HCT116 (cell line): ENCODE results near the gene FLT3LG. TPM values are rescaled to one million over a fixed set of nuclear protein-coding genes. Genes with fewer than 3 reads are reported as not detected.

ENCODE experiments used
- ATAC-seq: fragments of 200-7000 bp; cut with Tn5 transposase; 2 replicates; pipeline ENCODE4 v1.9.1; 2020; ENCODE audit warnings: mild to moderate bottlenecking, moderate library complexity
- BruUV-seq: library from RNA; stranded (reverse); fragments of 400-500 nt; replicated peaks from 2 replicates; lab custom pipeline; 2021; lab: Mats Ljungman, UMichigan
- CTCF ChIA-PET: fragments of 300-600 bp; sonication (Branson Sonifier 250); formaldehyde crosslinking; loops from one replicate; lab custom pipeline; 2021; ENCODE audit warnings: antibody characterized with exemption; lab: Charles Lee
- POLR2A ChIA-PET: fragments of 300-600, 350-600 bp; sonication (Branson Sonifier 250); formaldehyde crosslinking; loops from one replicate; lab custom pipeline; 2021; ENCODE audit warnings: antibody characterized with exemption; lab: Charles Lee
- RAD21 ChIA-PET, 2 experiments: fragments of 300-600 bp; sonication (Branson Sonifier 250); formaldehyde crosslinking; loops; one replicate each; lab custom pipeline; 2023; ENCODE audit warnings: low total read pairs in 2 of 2; ENCODE audit not compliant: uncharacterized antibody in 2 of 2, unreplicated experiment in 2 of 2, low non-redundant PET in 1 of 2; lab: Charles Lee
- DNase-seq: peaks from one replicate; pipeline ENCODE4 v3.0.0-alpha.2; 2010; ENCODE audit warnings: low read depth, low spot score
- H2AFZ ChIP-seq: fragments of 200-600 bp; shearing (Covaris generic), sonication (generic); 2 replicates; pipeline ENCODE4 v1.6.1; 2017; ENCODE audit warnings: low read depth, mixed run types, mixed read lengths, antibody characterized with exemption, low read length; ENCODE audit not compliant: poor library complexity, severe bottlenecking
- H3K27ac ChIP-seq: 2 replicates; pipeline ENCODE4 v1.5.1; 2012; ENCODE audit warnings: low read depth, low read length
- H3K27me3 ChIP-seq: fragments of 200-600 bp; sonication (generic); 2 replicates; pipeline ENCODE4 v1.6.1; 2016; ENCODE audit warnings: mixed run types, low read length, mixed read lengths; ENCODE audit not compliant: insufficient read depth
- H3K36me3 ChIP-seq, 2 experiments: fragments of 200-500 bp in 1 of 2; fragments of 200-600 bp in 1 of 2; sonication (Bioruptor generic) in 1 of 2; sonication (generic) in 1 of 2; 2 replicates each; pipeline versions ENCODE4 v1.5.1 to v1.6.1; 2014 to 2016; ENCODE audit warnings: low read length in 2 of 2, inconsistent platforms in 1 of 2, mixed read lengths in 1 of 2, mixed run types in 1 of 2; ENCODE audit not compliant: insufficient read depth in 2 of 2, control insufficient read depth in 1 of 2
- H3K4me1 ChIP-seq, 2 experiments: fragments of 200-600 bp in 1 of 2; sonication (generic) in 1 of 2; 2 replicates each; pipeline versions ENCODE4 v1.5.1 to v1.6.1; 2012 to 2017; ENCODE audit warnings: low read length in 2 of 2, inconsistent platforms in 1 of 2, mild to moderate bottlenecking in 1 of 2, mixed read lengths in 1 of 2, mixed run types in 1 of 2, moderate library complexity in 1 of 2; ENCODE audit not compliant: insufficient read depth in 2 of 2, control insufficient read depth in 1 of 2
- H3K4me2 ChIP-seq: fragments of 200-600 bp; sonication (generic); 2 replicates; pipeline ENCODE4 v1.6.1; 2017; ENCODE audit warnings: mixed run types, low read length, mixed read lengths
- H3K4me3 ChIP-seq, 2 experiments: fragments of 200-600 bp in 1 of 2; sonication (generic) in 1 of 2; replicated peaks in 1 of 2; 2 replicates each; pipeline ENCODE4 v1.5.1; 2011 to 2016; ENCODE audit warnings: low read length in 2 of 2, control low read depth in 1 of 2, low read depth in 1 of 2, mild to moderate bottlenecking in 1 of 2, mixed read lengths in 1 of 2, mixed run types in 1 of 2
- H3K79me2 ChIP-seq: fragments of 200-600 bp; sonication (generic); 2 replicates; pipeline ENCODE4 v1.6.1; 2017; ENCODE audit warnings: mild to moderate bottlenecking, mixed run types, low read length, moderate library complexity, mixed read lengths; ENCODE audit not compliant: insufficient read depth
- H3K9ac ChIP-seq: fragments of 200-600 bp; sonication (generic); 2 replicates; pipeline ENCODE4 v1.6.1; 2016; ENCODE audit warnings: low read length, mixed read lengths
- H3K9me2 ChIP-seq: fragments of 200-600 bp; sonication (generic), shearing (Covaris generic); 2 replicates; pipeline ENCODE4 v1.6.1; 2017; ENCODE audit warnings: mixed run types, mild to moderate bottlenecking, moderate library complexity; ENCODE audit not compliant: insufficient read depth
- H3K9me3 ChIP-seq, 2 experiments: fragments of 200-500 bp in 1 of 2; fragments of 200-600 bp in 1 of 2; sonication (Bioruptor generic) in 1 of 2; sonication (generic) in 1 of 2; 2 replicates each; pipeline ENCODE4 v1.6.1; 2014 to 2017; ENCODE audit warnings: low read length in 2 of 2, mixed read lengths in 2 of 2, inconsistent platforms in 1 of 2, low read depth in 1 of 2, mild to moderate bottlenecking in 1 of 2, mixed run types in 1 of 2, moderate library complexity in 1 of 2; ENCODE audit not compliant: control insufficient read depth in 1 of 2, insufficient read depth in 1 of 2
- H4K20me1 ChIP-seq: fragments of 200-600 bp; sonication (generic), shearing (Covaris generic); 2 replicates; pipeline ENCODE4 v1.6.1; 2017; ENCODE audit warnings: mixed run types, mild to moderate bottlenecking, moderate library complexity; ENCODE audit not compliant: insufficient read depth
- ATF3 ChIP-seq: IDR thresholded peaks from 2 replicates; pipeline ENCODE4 v1.6.1; 2012
- CBX3 ChIP-seq: IDR thresholded peaks from 2 replicates; pipeline ENCODE4 v1.6.1; 2012; ENCODE audit warnings: low read depth
- CEBPB ChIP-seq: IDR thresholded peaks from 2 replicates; pipeline ENCODE4 v1.6.1; 2012; ENCODE audit warnings: low read depth
- CTCF ChIP-seq, 3 experiments: fragments of 200-600 bp in 1 of 3; sonication (generic) in 1 of 3; IDR thresholded peaks in 2 of 3; conservative IDR thresholded peaks in 1 of 3; 2 replicates each; pipeline ENCODE4 v1.5.1; 2012 to 2017; ENCODE audit warnings: low read depth in 2 of 3, low read length in 2 of 3, antibody characterized with exemption in 1 of 3, borderline replicate concordance in 1 of 3, control low read depth in 1 of 3, mild to moderate bottlenecking in 1 of 3, mixed read lengths in 1 of 3, mixed run types in 1 of 3, moderate library complexity in 1 of 3; ENCODE audit not compliant: insufficient read depth in 1 of 3
- EGR1 ChIP-seq: IDR thresholded peaks from 2 replicates; pipeline ENCODE4 v1.6.1; 2012; ENCODE audit warnings: low read depth
- ELF1 ChIP-seq: IDR thresholded peaks from 2 replicates; pipeline ENCODE4 v1.6.1; 2012; ENCODE audit warnings: low read depth, borderline replicate concordance
- EZH2 ChIP-seq: fragments of 200-600 bp; sonication (generic); IDR thresholded peaks from 2 replicates; pipeline ENCODE4 v1.6.1; 2017; ENCODE audit warnings: antibody characterized with exemption, mixed run types
- EZH2phosphoT487 ChIP-seq: fragments of 200-600 bp; IDR thresholded peaks from 2 replicates; pipeline ENCODE4 v1.6.1; 2018; ENCODE audit warnings: antibody characterized with exemption, borderline replicate concordance
- POLR2AphosphoS5 ChIP-seq: IDR thresholded peaks from 2 replicates; pipeline ENCODE4 v1.6.1; 2011; ENCODE audit warnings: mild to moderate bottlenecking, low read depth, low read length, moderate library complexity
- REST ChIP-seq: IDR thresholded peaks from 2 replicates; pipeline ENCODE4 v1.6.1; 2012; ENCODE audit warnings: low read depth
- SRF ChIP-seq: IDR thresholded peaks from 2 replicates; pipeline ENCODE4 v1.6.1; 2012; ENCODE audit warnings: low read depth
- TCF7L2 ChIP-seq: IDR thresholded peaks from 2 replicates; pipeline ENCODE4 v1.7.0; 2011; ENCODE audit warnings: borderline replicate concordance, inconsistent platforms; ENCODE audit not compliant: insufficient read depth, insufficient read length; ENCODE audit errors: extremely low read depth
- YY1 ChIP-seq: IDR thresholded peaks from 2 replicates; pipeline ENCODE4 v1.6.1; 2011; ENCODE audit warnings: low read length, low read depth, moderate library complexity, mild to moderate bottlenecking; ENCODE audit not compliant: insufficient replicate concordance; ENCODE audit errors: extremely low read depth
- ZFX ChIP-seq: fragments of 450-650 bp; IDR thresholded peaks from 2 replicates; pipeline ENCODE4 v1.6.1; 2017
- ZNF274 ChIP-seq: fragments of 200-500 bp; sonication (Bioruptor generic); IDR thresholded peaks from 2 replicates; pipeline ENCODE4 v1.6.1; 2014; ENCODE audit warnings: mild to moderate bottlenecking, low read depth, low read length, inconsistent platforms
- intact Hi-C: fragments of 100-400 bp; cut with micrococcal nuclease; formaldehyde crosslinking; loops from 2 replicates; pipeline ENCODE4 v1.10.0; 2022
- total RNA-seq: library from RNA; stranded (reverse); gene quantifications from one replicate; pipeline ENCODE4 v1.2.1, GENCODE V29; 2021; ENCODE audit not compliant: unreplicated experiment

FLT3LG gene
- total RNA-seq, 1 experiment from 2014 or later: 3.8 TPM

- DNase-seq (no peak), ATAC-seq (no peak)
- Histone ChIP-seq H3K27me3 (no peaks in the 10 kb centered on the region), H3K4me2 (no peak overlapping the region), H3K9me2 (no peaks in the 10 kb centered on the region), H3K4me1 (no peaks in the 10 kb centered on the region), H3K9ac (no peak overlapping the region), H3K9me3 (no peaks in the 10 kb centered on the region), H2AFZ (no peak overlapping the region), H4K20me1 (no peaks in the 10 kb centered on the region), H3K27ac (no peak overlapping the region), H3K36me3 (no peaks in the 10 kb centered on the region), H3K4me3 (no peak overlapping the region), H3K79me2 (no peaks in the 10 kb centered on the region)
- POLR2A ChIA-PET: no interaction called here
- intact Hi-C loops: no loop called here
- TF ChIP-seq EZH2 (no peak), SRF (no peak), ZFX (no peak), CEBPB (no peak), ATF3 (no peak), EZH2phosphoT487 (no peak), YY1 (no peak), ELF1 (no peak), EGR1 (no peak), ZNF274 (no peak), REST (no peak), CTCF (IDR thresholded peaks at IDR 0.05 in 2 of 3, conservative IDR thresholded peaks at IDR 0.05 in 1 of 3; ENCODE audit: borderline replicate concordance in 1 of 3, insufficient read depth in 1 of 3, low read depth in 2 of 3, low read length in 2 of 3) (no peak), TCF7L2 (no peak), CBX3 (no peak), POLR2AphosphoS5 (no peak)
- BruUV-seq: no TSS peak
- RAD21 ChIA-PET: interaction anchor here in 1 of 2 experiments (0.7 kb wide), 1 partner anchor 29 kb away, joined by 3 read pairs; no protein-coding TSS in a partner anchor
- CTCF ChIA-PET: no interaction called here
Measured at GRCh38 chr19:49520705-49521319, 46.8 kb downstream of the FLT3LG start.
